ENCODE measurements around the gene TMPRSS6.

Gene TMPRSS6

DNA sequence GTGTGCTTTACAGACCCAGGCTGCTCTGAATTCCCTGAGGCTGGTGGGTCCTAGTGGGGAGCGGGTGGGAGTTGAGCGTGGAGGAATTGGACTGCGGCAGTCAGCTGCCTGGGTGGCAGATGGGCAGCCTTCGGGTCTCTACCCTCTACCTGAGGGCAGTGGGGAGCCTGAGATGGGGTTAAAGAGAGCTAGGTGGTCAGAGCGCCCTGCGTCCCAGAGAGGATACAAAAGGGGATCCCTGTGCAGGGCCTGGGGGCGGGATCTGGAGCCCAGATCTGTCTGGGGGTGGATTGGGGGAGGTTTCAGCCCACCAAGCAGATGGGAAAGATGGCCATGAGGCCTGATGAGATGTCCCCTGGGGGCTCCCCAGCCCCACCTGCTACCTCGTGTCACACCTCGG, 39.8 kb downstream of the TMPRSS6 start:
- TF ChIP-seq, protein P1, sequence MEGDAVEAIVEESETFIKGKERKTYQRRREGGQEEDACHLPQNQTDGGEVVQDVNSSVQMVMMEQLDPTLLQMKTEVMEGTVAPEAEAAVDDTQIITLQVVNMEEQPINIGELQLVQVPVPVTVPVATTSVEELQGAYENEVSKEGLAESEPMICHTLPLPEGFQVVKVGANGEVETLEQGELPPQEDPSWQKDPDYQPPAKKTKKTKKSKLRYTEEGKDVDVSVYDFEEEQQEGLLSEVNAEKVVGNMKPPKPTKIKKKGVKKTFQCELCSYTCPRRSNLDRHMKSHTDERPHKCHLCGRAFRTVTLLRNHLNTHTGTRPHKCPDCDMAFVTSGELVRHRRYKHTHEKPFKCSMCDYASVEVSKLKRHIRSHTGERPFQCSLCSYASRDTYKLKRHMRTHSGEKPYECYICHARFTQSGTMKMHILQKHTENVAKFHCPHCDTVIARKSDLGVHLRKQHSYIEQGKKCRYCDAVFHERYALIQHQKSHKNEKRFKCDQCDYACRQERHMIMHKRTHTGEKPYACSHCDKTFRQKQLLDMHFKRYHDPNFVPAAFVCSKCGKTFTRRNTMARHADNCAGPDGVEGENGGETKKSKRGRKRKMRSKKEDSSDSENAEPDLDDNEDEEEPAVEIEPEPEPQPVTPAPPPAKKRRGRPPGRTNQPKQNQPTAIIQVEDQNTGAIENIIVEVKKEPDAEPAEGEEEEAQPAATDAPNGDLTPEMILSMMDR (IDR thresholded peaks at IDR 0.05; ENCODE audit: low read depth, low read length, missing control alignments), result no peak
- no peak for DNase-seq (ENCODE audit: low read depth)
- H3K4me3 ChIP-seq (ENCODE audit: low read depth, low read length), result no peak overlapping the region

DNA sequence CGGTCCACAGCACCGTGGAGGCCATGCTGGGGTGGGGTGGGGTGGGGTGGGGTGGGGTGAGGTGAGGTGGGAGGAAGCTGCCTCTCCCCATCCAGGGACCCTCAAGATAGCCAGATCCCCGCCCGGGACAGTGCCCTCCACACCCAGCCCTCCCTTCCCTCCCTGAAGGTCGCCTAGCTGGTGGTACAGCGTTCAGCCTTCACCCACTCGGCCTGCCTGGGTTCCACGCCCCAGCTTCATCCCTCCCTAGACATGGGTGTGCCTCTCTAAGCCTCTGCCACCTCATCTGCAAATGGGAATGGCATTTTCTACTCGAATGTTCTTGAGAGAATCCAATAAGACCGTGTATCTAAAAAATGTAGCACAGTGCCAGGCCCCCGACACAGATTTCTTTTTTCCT, 40.2 kb downstream of the TMPRSS6 start:
- H3K4me3 ChIP-seq (ENCODE audit: low read depth, low read length), result no peak overlapping the region
- no peak for DNase-seq (ENCODE audit: low read depth)
- TF ChIP-seq, protein P1 (IDR thresholded peaks at IDR 0.05; ENCODE audit: low read depth, low read length, missing control alignments), result no peak

DNA sequence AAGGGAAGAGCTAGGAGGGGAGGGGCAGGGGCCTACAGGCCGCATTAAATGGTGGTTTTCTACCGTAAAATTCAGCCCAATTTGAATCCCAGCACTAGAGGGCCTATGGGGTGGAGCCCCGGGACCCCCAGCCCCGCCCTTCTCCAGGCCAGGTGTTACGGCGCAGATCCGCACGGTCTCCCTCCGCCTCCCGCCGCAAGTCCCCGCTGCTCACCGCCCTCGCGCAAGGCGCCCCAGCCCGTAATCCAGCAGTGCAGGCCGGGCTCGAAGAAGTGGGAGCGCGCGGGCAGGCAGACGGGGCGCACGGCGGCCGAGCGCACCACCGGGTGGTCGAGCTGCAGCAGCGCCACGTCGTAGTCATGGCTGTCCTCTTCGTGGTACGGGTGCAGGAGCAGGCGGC, 40.7 kb downstream of the TMPRSS6 start:
- TF ChIP-seq, protein P1 (IDR thresholded peaks at IDR 0.05; ENCODE audit: low read depth, low read length, missing control alignments), result no peak
- DNase-seq (ENCODE audit: low read depth), result no peak
- H3K4me3 ChIP-seq (ENCODE audit: low read depth, low read length), result no peak overlapping the region

DNA sequence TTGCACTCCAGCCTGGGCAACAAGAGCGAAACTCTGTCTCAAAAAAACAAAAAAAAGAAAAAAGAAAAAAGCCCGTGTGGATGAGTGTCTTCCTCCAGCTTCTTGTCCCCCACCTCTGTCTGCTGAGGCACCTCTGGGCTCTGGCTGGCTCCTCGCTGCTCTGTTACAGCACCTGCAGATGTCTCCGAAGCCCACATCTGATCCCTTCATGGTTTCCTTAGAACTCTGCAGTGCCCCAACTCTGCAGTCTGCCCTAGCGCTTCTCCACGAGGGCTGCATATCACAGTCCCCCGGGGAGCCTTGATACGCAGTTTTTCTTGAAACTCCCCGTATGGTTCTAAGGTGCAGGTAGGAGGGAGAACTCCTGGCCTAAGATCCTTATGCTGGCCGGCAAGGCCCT, 42.1 kb downstream of the TMPRSS6 start:
- DNase-seq (ENCODE audit: low read depth), result no peak
- TF ChIP-seq, protein P1 (IDR thresholded peaks at IDR 0.05; ENCODE audit: low read depth, low read length, missing control alignments), result no peak
- H3K4me3 ChIP-seq (ENCODE audit: low read depth, low read length), result no peak overlapping the region

DNA sequence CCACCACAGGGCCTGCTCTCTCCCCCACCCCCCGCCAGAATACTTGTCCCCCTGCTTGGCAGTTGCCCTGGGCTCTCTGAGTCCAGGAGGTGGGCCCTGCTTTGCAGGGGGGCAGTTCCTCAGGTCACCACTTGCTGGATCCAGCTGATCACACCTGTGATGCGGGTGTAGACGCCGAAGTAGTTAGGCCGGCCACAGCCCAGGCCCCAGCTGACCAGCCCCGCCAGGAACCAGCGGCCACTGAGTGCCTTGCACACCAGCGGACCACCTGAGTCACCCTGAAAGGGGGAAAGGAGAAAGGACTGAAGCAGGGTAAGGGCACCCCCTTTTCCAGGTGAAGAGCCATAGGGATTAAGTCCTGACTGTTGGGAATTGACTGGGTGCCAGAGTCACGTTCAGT, 43.6 kb downstream of the TMPRSS6 start:
- TF ChIP-seq, protein P1 (IDR thresholded peaks at IDR 0.05; ENCODE audit: low read depth, low read length, missing control alignments), result no peak
- DNase-seq (ENCODE audit: low read depth), result no peak

DNA sequence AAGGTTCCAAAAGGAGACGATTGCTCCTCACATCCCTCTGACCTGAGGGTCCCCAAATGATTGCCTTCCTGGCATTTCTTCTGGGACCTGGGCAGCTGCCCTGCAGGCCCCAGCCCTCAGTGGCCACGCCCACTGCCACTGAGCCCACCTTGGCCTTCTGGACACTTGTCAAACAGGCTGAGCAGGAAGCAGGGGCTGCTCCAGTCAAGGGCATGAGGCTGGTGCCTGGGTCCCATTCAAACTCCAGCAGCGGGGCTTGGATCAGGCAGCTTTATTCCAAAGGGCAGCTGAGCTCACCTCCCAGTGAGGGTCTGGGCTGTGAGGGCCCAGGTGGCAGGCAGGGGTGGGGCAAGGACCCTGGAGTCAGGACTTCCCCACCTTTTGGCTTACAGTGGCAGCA, 44.3 kb downstream of the TMPRSS6 start:
- no peak for DNase-seq (ENCODE audit: low read depth)
- no peak overlapping the region for H3K4me3 ChIP-seq (ENCODE audit: low read depth, low read length)
- TF ChIP-seq, protein P1 (IDR thresholded peaks at IDR 0.05; ENCODE audit: low read depth, low read length, missing control alignments), result no peak

More for the DNA sequence above, 43.6 kb downstream of the TMPRSS6 start:
- H3K4me3 ChIP-seq (ENCODE audit: low read depth, low read length), result no peak overlapping the region

DNA sequence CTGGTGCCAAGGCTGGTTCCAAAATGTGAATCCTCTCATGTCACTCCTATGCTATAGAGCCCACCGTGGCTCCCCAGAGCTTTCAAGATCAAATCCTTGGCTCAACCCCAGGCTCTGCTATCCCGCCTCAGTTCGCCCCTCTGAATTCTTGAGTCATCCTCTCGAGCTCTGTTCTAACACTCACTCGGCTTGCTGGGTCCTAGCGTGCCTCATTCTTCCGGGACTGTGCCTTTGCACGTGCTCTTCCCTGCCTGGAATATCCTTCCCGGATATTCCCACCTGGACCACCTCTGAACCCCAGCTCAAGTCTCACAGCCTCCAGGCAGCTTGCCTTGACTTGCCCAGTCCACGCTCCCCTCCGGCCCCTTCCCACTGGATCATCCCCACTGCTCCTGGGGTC, 45.0 kb downstream of the TMPRSS6 start:
- no peak overlapping the region for H3K4me3 ChIP-seq (ENCODE audit: low read depth, low read length)
- no peak for DNase-seq (ENCODE audit: low read depth)
- TF ChIP-seq, protein P1 (IDR thresholded peaks at IDR 0.05; ENCODE audit: low read depth, low read length, missing control alignments), result no peak
